ENCODE measurements around the gene SYT12.

Gene SYT12

GRCh38 chr11:67043572-67044349 lies 20.8 kb downstream of the SYT12 start:
- Histone ChIP-seq H3K4me1 (ENCODE audit: low read length) (peaks cover 13% of the 10 kb centered on the region), H3K79me2 (ENCODE audit: low read length) (no peaks in the 10 kb centered on the region), H4K20me1 (ENCODE audit: insufficient read depth, low read length) (no peaks in the 10 kb centered on the region), H3K9me2 (replicated peaks; ENCODE audit: insufficient read depth, low read length) (no peaks in the 10 kb centered on the region), H2AFZ (ENCODE audit: low read length) (no peak overlapping the region), H3K4me2 (ENCODE audit: low read depth, low read length) (no peak overlapping the region), H3K9ac (ENCODE audit: low read length) (no peak overlapping the region), H3K9me3 (replicated peaks; ENCODE audit: insufficient read depth, low read length) (no peaks in the 10 kb centered on the region), H3K27ac (ENCODE audit: low read length) (no peak overlapping the region), H3K36me3 (replicated peaks; ENCODE audit: insufficient read depth, low read length) (no peaks in the 10 kb centered on the region), H3K4me3 (ENCODE audit: low read length) (no peak overlapping the region), H3K27me3 (replicated peaks; ENCODE audit: insufficient read depth, low read length) (peaks cover 33% of the 10 kb centered on the region), H3F3A (ENCODE audit: insufficient read depth, low read length) (peaks cover 8% of the 10 kb centered on the region; the same call in 1 of the 2 replicates)
- DNase-seq, result no peak
- TF ChIP-seq EZH2phosphoT487 (IDR thresholded peaks at IDR 0.05; ENCODE audit: low read length) (no peak), EZH2 (optimal IDR thresholded peaks at IDR 0.05; ENCODE audit: low read depth, low read length) (no peak)
- TF ChIP-seq, protein P1, sequence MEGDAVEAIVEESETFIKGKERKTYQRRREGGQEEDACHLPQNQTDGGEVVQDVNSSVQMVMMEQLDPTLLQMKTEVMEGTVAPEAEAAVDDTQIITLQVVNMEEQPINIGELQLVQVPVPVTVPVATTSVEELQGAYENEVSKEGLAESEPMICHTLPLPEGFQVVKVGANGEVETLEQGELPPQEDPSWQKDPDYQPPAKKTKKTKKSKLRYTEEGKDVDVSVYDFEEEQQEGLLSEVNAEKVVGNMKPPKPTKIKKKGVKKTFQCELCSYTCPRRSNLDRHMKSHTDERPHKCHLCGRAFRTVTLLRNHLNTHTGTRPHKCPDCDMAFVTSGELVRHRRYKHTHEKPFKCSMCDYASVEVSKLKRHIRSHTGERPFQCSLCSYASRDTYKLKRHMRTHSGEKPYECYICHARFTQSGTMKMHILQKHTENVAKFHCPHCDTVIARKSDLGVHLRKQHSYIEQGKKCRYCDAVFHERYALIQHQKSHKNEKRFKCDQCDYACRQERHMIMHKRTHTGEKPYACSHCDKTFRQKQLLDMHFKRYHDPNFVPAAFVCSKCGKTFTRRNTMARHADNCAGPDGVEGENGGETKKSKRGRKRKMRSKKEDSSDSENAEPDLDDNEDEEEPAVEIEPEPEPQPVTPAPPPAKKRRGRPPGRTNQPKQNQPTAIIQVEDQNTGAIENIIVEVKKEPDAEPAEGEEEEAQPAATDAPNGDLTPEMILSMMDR (IDR thresholded peaks at IDR 0.05; ENCODE audit: low read length), result no peak

DNA sequence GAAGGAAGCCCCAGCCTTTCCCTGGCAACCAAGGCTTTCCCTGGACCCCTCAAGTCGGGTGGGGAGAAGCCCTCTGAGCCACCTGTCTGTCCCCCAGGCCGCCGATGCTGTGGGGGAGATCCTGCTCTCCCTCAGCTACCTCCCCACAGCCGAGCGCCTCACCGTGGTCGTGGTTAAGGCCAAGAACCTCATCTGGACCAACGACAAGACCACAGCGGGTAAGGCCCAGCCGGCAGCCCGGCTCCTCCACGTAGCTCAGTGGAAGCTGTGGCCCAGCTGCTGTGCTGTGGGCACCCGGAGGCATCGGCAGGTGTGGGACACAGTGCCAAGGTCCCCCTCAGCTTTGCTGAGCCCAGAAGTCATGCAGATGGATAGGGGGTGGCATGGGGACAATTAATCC lies 21.6 kb downstream of the SYT12 start:
- no peaks in the 10 kb centered on the region for H3K9me2 ChIP-seq (replicated peaks; ENCODE audit: insufficient read depth, low read length)
- TF ChIP-seq EZH2 (optimal IDR thresholded peaks at IDR 0.05; ENCODE audit: low read depth, low read length), result no peak
- no peak for TF ChIP-seq EZH2phosphoT487 (IDR thresholded peaks at IDR 0.05; ENCODE audit: low read length)
- TF ChIP-seq, protein P1 (IDR thresholded peaks at IDR 0.05; ENCODE audit: low read length), result no peak
- H3K4me2 ChIP-seq (ENCODE audit: low read depth, low read length), result no peak overlapping the region
- H3K4me3 ChIP-seq (ENCODE audit: low read length), result no peak overlapping the region
- no peaks in the 10 kb centered on the region for H3K9me3 ChIP-seq (replicated peaks; ENCODE audit: insufficient read depth, low read length)
- no peaks in the 10 kb centered on the region for H4K20me1 ChIP-seq (ENCODE audit: insufficient read depth, low read length)
- no peak overlapping the region for H3K9ac ChIP-seq (ENCODE audit: low read length)
- no peaks in the 10 kb centered on the region for H3K79me2 ChIP-seq (ENCODE audit: low read length)
- no peak overlapping the region for H3K27ac ChIP-seq (ENCODE audit: low read length)
- H3K27me3 ChIP-seq (replicated peaks; ENCODE audit: insufficient read depth, low read length), result peaks cover 32% of the 10 kb centered on the region
- peaks cover 8% of the 10 kb centered on the region; the same call in 1 of the 2 replicates for H3F3A ChIP-seq (ENCODE audit: insufficient read depth, low read length)
- no peaks in the 10 kb centered on the region for H3K36me3 ChIP-seq (replicated peaks; ENCODE audit: insufficient read depth, low read length)
- peaks cover 13% of the 10 kb centered on the region for H3K4me1 ChIP-seq (ENCODE audit: low read length)
- no peak for DNase-seq
- H2AFZ ChIP-seq (ENCODE audit: low read length), result no peak overlapping the region

DNA sequence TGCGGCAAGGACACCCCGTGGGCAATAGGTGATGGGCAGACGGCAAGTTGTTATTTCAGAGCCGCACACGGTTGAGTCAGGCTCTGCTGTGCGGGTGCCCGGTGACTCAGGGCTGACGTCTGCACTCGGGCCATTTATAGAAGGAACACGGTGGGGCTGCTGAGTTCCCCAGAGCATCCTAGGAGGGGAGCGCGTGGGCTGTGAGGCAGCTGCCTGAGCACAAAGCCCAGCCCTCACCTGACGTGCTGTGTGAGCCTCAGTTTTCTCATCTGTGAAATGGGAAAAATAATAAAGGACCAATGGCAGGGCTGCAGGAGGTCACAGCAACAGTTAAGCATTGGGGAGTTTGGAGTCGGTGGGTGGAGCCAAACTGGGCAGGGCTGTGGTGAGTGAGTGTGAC lies 22.4 kb downstream of the SYT12 start:
- Histone ChIP-seq H2AFZ (ENCODE audit: low read length) (no peak overlapping the region), H3K4me3 (ENCODE audit: low read length) (no peak overlapping the region), H3K4me1 (ENCODE audit: low read length) (peaks cover 13% of the 10 kb centered on the region), H3K9me3 (replicated peaks; ENCODE audit: insufficient read depth, low read length) (no peaks in the 10 kb centered on the region), H3K27ac (ENCODE audit: low read length) (no peak overlapping the region), H3K9me2 (replicated peaks; ENCODE audit: insufficient read depth, low read length) (no peaks in the 10 kb centered on the region), H3K27me3 (replicated peaks; ENCODE audit: insufficient read depth, low read length) (peaks cover 24% of the 10 kb centered on the region; the same call in 1 of the 2 replicates), H3F3A (ENCODE audit: insufficient read depth, low read length) (peaks cover 8% of the 10 kb centered on the region; the same call in 1 of the 2 replicates), H4K20me1 (ENCODE audit: insufficient read depth, low read length) (no peaks in the 10 kb centered on the region), H3K36me3 (replicated peaks; ENCODE audit: insufficient read depth, low read length) (no peaks in the 10 kb centered on the region), H3K4me2 (ENCODE audit: low read depth, low read length) (no peak overlapping the region), H3K79me2 (ENCODE audit: low read length) (no peaks in the 10 kb centered on the region), H3K9ac (ENCODE audit: low read length) (no peak overlapping the region)
- TF ChIP-seq EZH2 (optimal IDR thresholded peaks at IDR 0.05; ENCODE audit: low read depth, low read length), result no peak
- TF ChIP-seq, protein P1 (IDR thresholded peaks at IDR 0.05; ENCODE audit: low read length), result no peak
- no peak for TF ChIP-seq EZH2phosphoT487 (IDR thresholded peaks at IDR 0.05; ENCODE audit: low read length)
- no peak for DNase-seq
